DND-41 (cell line): ENCODE results near the gene TPRG1.

Source experiments
- ATAC-seq: fragments of 200-7000 bp; cut with Tn5 transposase; 3 replicates; pipeline ENCODE4 v1.9.1; 2021; ENCODE audit warnings: low read depth; ENCODE audit not compliant: insufficient read depth
- DNase-seq: peaks from one replicate; pipeline ENCODE4 v3.0.0-alpha.2; 2020
- H2AFZ ChIP-seq: 2 replicates; pipeline ENCODE4 v1.6.0; 2012; ENCODE audit warnings: low read depth, low read length
- H3K27ac ChIP-seq: 2 replicates; pipeline ENCODE4 v1.5.1; 2012; ENCODE audit warnings: low read length, inconsistent platforms
- H3K27me3 ChIP-seq: fragments of 200-600 bp; sonication (generic); 2 replicates; pipeline ENCODE4 v1.6.0; 2012; ENCODE audit warnings: low read length, mild to moderate bottlenecking, inconsistent platforms; ENCODE audit not compliant: insufficient read depth, poor library complexity
- H3K36me3 ChIP-seq: 2 replicates; pipeline ENCODE4 v1.5.1; 2012; ENCODE audit warnings: low read length, inconsistent platforms; ENCODE audit not compliant: insufficient read depth
- H3K4me1 ChIP-seq: 2 replicates; pipeline ENCODE4 v1.5.1; 2012; ENCODE audit warnings: mild to moderate bottlenecking, low read length; ENCODE audit not compliant: insufficient read depth
- H3K4me2 ChIP-seq: 2 replicates; pipeline ENCODE4 v1.6.0; 2012; ENCODE audit warnings: mild to moderate bottlenecking, moderate library complexity, low read length, inconsistent platforms; ENCODE audit not compliant: insufficient read depth
- H3K4me3 ChIP-seq, 2 experiments: fragments of 200-600 bp in 1 of 2; shearing (Covaris generic) in 1 of 2; 2 replicates each; pipeline ENCODE4 v1.5.1; 2012 to 2016; ENCODE audit warnings: inconsistent platforms in 2 of 2, low read length in 2 of 2, mild to moderate bottlenecking in 2 of 2, low read depth in 1 of 2, moderate library complexity in 1 of 2
- H3K79me2 ChIP-seq: 2 replicates; pipeline ENCODE4 v1.6.0; 2012; ENCODE audit warnings: low read length, inconsistent platforms; ENCODE audit not compliant: insufficient read depth
- H3K9ac ChIP-seq: 2 replicates; pipeline ENCODE4 v1.6.0; 2012; ENCODE audit warnings: low read depth, mild to moderate bottlenecking, inconsistent platforms, low read length, moderate library complexity
- H3K9me3 ChIP-seq: 2 replicates; pipeline ENCODE4 v1.5.1; 2012; ENCODE audit warnings: low read length, moderate library complexity, mild to moderate bottlenecking, inconsistent platforms; ENCODE audit not compliant: insufficient read depth, severe bottlenecking
- H4K20me1 ChIP-seq: 2 replicates; pipeline ENCODE4 v1.6.0; 2012; ENCODE audit warnings: low read length; ENCODE audit not compliant: insufficient read depth
- EZH2 ChIP-seq: IDR thresholded peaks from 3 replicates; pipeline ENCODE4 v1.6.1; 2012; ENCODE audit warnings: borderline replicate concordance, low read depth, mild to moderate bottlenecking, moderate library complexity, low read length, inconsistent platforms; ENCODE audit not compliant: severe bottlenecking
- TF ChIP-seq, protein P1 (sequence below): IDR thresholded peaks from 2 replicates; pipeline ENCODE4 v1.5.1; 2012; ENCODE audit warnings: borderline replicate concordance, low read length, moderate library complexity, mild to moderate bottlenecking; ENCODE audit not compliant: poor library complexity, severe bottlenecking; ENCODE audit errors: extremely low read depth

Gene TPRG1

GRCh38 chr3:189269365-189269764 lies 97.6 kb downstream of the TPRG1 start:
- no peaks in the 10 kb centered on the region for H3K9me3 ChIP-seq
- H3K4me1 ChIP-seq, result no peaks in the 10 kb centered on the region
- no peak for TF ChIP-seq EZH2
- TF ChIP-seq, protein P1, sequence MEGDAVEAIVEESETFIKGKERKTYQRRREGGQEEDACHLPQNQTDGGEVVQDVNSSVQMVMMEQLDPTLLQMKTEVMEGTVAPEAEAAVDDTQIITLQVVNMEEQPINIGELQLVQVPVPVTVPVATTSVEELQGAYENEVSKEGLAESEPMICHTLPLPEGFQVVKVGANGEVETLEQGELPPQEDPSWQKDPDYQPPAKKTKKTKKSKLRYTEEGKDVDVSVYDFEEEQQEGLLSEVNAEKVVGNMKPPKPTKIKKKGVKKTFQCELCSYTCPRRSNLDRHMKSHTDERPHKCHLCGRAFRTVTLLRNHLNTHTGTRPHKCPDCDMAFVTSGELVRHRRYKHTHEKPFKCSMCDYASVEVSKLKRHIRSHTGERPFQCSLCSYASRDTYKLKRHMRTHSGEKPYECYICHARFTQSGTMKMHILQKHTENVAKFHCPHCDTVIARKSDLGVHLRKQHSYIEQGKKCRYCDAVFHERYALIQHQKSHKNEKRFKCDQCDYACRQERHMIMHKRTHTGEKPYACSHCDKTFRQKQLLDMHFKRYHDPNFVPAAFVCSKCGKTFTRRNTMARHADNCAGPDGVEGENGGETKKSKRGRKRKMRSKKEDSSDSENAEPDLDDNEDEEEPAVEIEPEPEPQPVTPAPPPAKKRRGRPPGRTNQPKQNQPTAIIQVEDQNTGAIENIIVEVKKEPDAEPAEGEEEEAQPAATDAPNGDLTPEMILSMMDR, result no peak
- no peak overlapping the region for H3K27ac ChIP-seq
- DNase-seq (no peak), ATAC-seq (no peak)
- H3K4me3 ChIP-seq, result no peak overlapping the region
- H3K9ac ChIP-seq, result no peak overlapping the region
- H3K4me2 ChIP-seq, result no peak overlapping the region
- no peaks in the 10 kb centered on the region for H3K79me2 ChIP-seq
- no peaks in the 10 kb centered on the region for H4K20me1 ChIP-seq
- H3K27me3 ChIP-seq, result peaks cover 17% of the 10 kb centered on the region
- no peak overlapping the region for H2AFZ ChIP-seq
- H3K36me3 ChIP-seq, result no peaks in the 10 kb centered on the region

DNA sequence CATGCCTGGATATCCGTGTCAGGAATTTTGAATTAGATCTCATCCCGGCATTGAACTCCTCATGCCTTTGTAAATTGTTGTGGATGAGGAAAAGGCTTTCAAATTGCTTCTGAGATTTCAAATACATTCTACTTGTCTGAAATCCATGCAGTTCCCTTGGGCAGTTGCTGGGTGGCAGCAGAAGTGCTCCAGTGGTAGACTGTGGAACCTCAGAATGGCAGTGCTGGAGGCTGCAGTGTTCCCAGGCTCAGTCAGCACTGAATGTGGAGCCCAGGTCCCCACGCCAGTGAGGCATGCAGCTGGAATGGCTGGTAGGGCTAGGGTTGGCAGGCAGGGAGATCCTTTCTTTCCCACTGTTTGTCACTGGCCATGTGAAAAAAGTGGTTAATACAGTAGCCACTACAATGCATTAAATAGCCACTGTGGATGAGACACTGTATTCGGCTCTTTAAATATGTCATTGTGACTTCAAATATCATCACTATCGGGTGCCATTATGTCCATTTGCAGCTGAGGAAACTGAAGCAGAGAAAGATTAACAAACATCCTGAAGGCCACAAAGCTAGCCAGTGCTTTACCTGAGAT lies 98.6 kb downstream of the TPRG1 start:
- no peaks in the 10 kb centered on the region for H3K36me3 ChIP-seq
- no peaks in the 10 kb centered on the region for H3K4me1 ChIP-seq
- DNase-seq (peak; percentile 39), ATAC-seq (peak; percentile 72; the same call in 1 of the 3 replicates)
- H3K4me2 ChIP-seq, result no peak overlapping the region
- no peaks in the 10 kb centered on the region for H4K20me1 ChIP-seq
- peaks cover 10% of the 10 kb centered on the region for H3K27me3 ChIP-seq
- H2AFZ ChIP-seq, result no peak overlapping the region
- no peaks in the 10 kb centered on the region for H3K79me2 ChIP-seq
- no peak overlapping the region for H3K9ac ChIP-seq
- H3K9me3 ChIP-seq, result no peaks in the 10 kb centered on the region
- H3K4me3 ChIP-seq, result no peak overlapping the region
- TF ChIP-seq, protein P1, result peak; percentile 65
- TF ChIP-seq EZH2, result no peak
- no peak overlapping the region for H3K27ac ChIP-seq

DNA sequence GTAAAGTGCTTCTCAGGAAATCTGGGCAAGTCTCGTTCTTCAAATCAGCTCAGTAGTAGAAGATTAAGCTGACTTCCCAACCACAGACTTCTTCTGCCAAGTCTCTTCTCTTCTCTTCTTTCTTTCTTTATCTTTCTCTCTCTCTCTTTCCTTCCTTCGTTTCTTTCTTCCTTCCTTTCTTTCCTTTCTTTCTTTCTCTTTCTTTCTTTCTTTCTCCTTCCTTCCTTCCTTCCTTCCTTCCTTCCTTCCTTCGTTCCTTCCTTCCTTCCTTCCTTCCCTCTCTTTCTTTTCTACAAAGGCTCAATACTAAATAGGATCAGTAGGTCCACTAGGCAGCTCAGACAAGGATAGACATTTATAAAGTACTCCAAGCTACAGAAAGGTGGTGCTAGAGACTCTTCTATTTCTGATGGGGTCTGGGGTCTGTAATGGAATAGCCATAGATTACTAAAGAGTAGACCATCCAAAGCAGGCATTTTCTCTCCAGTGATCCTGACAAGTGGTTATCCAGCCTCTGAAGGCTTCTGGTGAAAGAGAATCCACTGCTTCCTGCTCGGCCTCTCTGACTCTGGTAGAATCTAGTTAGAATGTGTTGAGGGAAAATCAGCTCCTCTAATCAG lies 100.8 kb downstream of the TPRG1 start:
- no peak overlapping the region for H3K4me3 ChIP-seq
- H3K9ac ChIP-seq, result no peak overlapping the region
- no peaks in the 10 kb centered on the region for H3K79me2 ChIP-seq
- no peak overlapping the region for H3K4me2 ChIP-seq
- H3K4me1 ChIP-seq, result peaks cover 9% of the 10 kb centered on the region; the same call in 1 of the 2 replicates
- DNase-seq (no peak), ATAC-seq (peak; percentile 79; the same call in 2 of the 3 replicates)
- H3K27me3 ChIP-seq, result peaks cover 10% of the 10 kb centered on the region
- H3K36me3 ChIP-seq, result no peaks in the 10 kb centered on the region
- H3K27ac ChIP-seq, result no peak overlapping the region
- TF ChIP-seq EZH2, result no peak
- TF ChIP-seq, protein P1, result peak; percentile 60
- no peaks in the 10 kb centered on the region for H4K20me1 ChIP-seq
- no peak overlapping the region for H2AFZ ChIP-seq
- H3K9me3 ChIP-seq, result no peaks in the 10 kb centered on the region
